Adrenal gland (tissue), 12 donors: ENCODE measurements around the gene USP3. TPM values are rescaled to one million over a fixed set of nuclear protein-coding genes. Genes with fewer than 3 reads are reported as not detected.

Source experiments
- DNase-seq, 7 donors: peaks; one replicate each; pipeline ENCODE4 v3.0.0-alpha.2; 2019 to 2020
- H3K27ac ChIP-seq, 5 donors: fragments of 200-600 bp; sonication (generic) in 4 of 5; 1 replicate in 3 of 5; 2 replicates in 2 of 5; pipeline versions ENCODE4 v1.5.1 to v1.8.0; 2016 to 2020; ENCODE audit warnings: mild to moderate bottlenecking in 1 of 5
- H3K27me3 ChIP-seq: fragments of 200-600 bp; 2 replicates; pipeline ENCODE4 v1.8.0; 2021
- H3K36me3 ChIP-seq, 2 donors: fragments of 200-600 bp; replicated peaks in 1 of 2; 1 replicate in 1 of 2; 2 replicates in 1 of 2; pipeline versions ENCODE4 v1.5.1 to v1.8.0; 2018 to 2022
- H3K4me1 ChIP-seq, 2 donors: fragments of 200-600 bp; replicated peaks in 1 of 2; 1 replicate in 1 of 2; 2 replicates in 1 of 2; pipeline versions ENCODE4 v1.5.1 to v1.8.0; 2018 to 2021
- H3K4me3 ChIP-seq, 4 donors: fragments of 200-600 bp; sonication (generic) in 3 of 4; one replicate each; pipeline ENCODE4 v1.5.1; 2016 to 2018
- H3K9me3 ChIP-seq, 3 donors: fragments of 200-600 bp; sonication (generic) in 1 of 3; replicated peaks in 1 of 3; 1 replicate in 2 of 3; 2 replicates in 1 of 3; pipeline versions ENCODE4 v1.5.1 to v1.8.0; 2016 to 2021
- CTCF ChIP-seq, 6 experiments: fragments of 450-650 bp in 4 of 6; fragments of 200-600 bp in 2 of 6; sonication (generic) in 1 of 6; IDR thresholded peaks; 1 replicate in 5 of 6; 2 replicates in 1 of 6; pipeline versions ENCODE4 v1.5.1 to v1.8.0; 2016 to 2021; ENCODE audit warnings: antibody characterized with exemption in 6 of 6, mild to moderate bottlenecking in 2 of 6, moderate library complexity in 1 of 6
- POLR2A ChIP-seq, 2 donors: fragments of 450-650 bp; IDR thresholded peaks; one replicate each; pipeline ENCODE4 v1.6.1; 2017; ENCODE audit warnings: antibody characterized with exemption in 2 of 2, mild to moderate bottlenecking in 2 of 2, moderate library complexity in 1 of 2
- WGBS, 4 donors: extraction: QIAGEN DNeasy Blood & Tissue Kit in 2 of 4; methylation state at CpG; one replicate each; pipeline versions ENCODE4 v1.1.5 to v1.1.7; 2013 to 2017; 5-methylcytosine and 5-hydroxymethylcytosine counted together
- intact Hi-C, 2 donors: fragments of 100-400 bp; cut with DNase I; formaldehyde crosslinking; loops; one replicate each; pipeline versions ENCODE4 v1.14.1 to v1.15.0; 2022 to 2023
- polyA plus RNA-seq, 3 donors: library from polyadenylated mRNA; stranded (reverse); fragments of 200-250 nt in 2 of 3; fragments of 350-450 nt in 1 of 3; fragmentation: Illumina TruSeq in 1 of 3; extraction: RNeasy Lipid Tissue Mini Kit (QIAGEN cat#74804) in 1 of 3; gene quantifications; one replicate each; pipeline ENCODE4 v1.2.3, GENCODE V29; 2013 to 2014
- total RNA-seq, 9 donors: library from RNA; depleted of rRNA in 4 of 9; stranded (reverse); fragments of >200 nt in 4 of 9; fragments of 120-200 nt in 1 of 9; fragmentation: NEBNext Ultra II Directional in 1 of 9; extraction: Animal tissue kit (Norgen Biotek cat#: 25700) in 1 of 9; gene quantifications; one replicate each; pipeline versions ENCODE4 v1.1.0 to v1.2.4, GENCODE V29; 2013 to 2023
- donor health status: healthy with polysubstance abuse.
- donor health status: Bipolar disorder and iron deficiency.
- donor health status: DM: yes; HTN: yes; CAD: no.
- donor health status: DM: no; HTN: no; CAD: no.
- donor health status: DM: no; HTN: no; CAD: no.
- donor health status: DM: yes; HTN: yes; CAD: no.

Gene USP3
- total and polyA plus RNA-seq, 12 donors: 23.0 to 55.0 (median 35.5) TPM

- intact Hi-C loops: no loop called here
- peaks cover 9 to 19% of the 10 kb centered on the region in 2 donors for H3K4me1 ChIP-seq
Measured at GRCh38 chr15:63603516-63603915, 99.1 kb downstream of the USP3 start.

GRCh38 chr15:63604281-63604680 is 99.9 kb downstream of the USP3 start:
- 93 to 100% (median 96%) methylated on average over 2 of the region's 2 CpGs for WGBS, 4 donors
- no peaks in the 10 kb centered on the region for H3K27me3 ChIP-seq
- no peak overlapping the region for H3K27ac ChIP-seq
- H3K36me3 ChIP-seq: peaks cover 0 to 21% of the 10 kb centered on the region in 2 donors
- H3K9me3 ChIP-seq: no peaks in the 10 kb centered on the region
- intact Hi-C loops: no loop called here
- TF ChIP-seq CTCF (IDR thresholded peaks at IDR 0.05): no peak
- TF ChIP-seq POLR2A (IDR thresholded peaks at IDR 0.05): no peak
- no peak overlapping the region for H3K4me3 ChIP-seq
- H3K4me1 ChIP-seq: peaks cover 9 to 15% of the 10 kb centered on the region in 2 donors
- no peak for DNase-seq

More at GRCh38 chr15:63603516-63603915, 99.1 kb downstream of the USP3 start:
- no peak overlapping the region for H3K4me3 ChIP-seq
- no peak for DNase-seq
- H3K36me3 ChIP-seq: peaks cover 0 to 14% of the 10 kb centered on the region in 2 donors
- WGBS, 4 donors: 94 to 100% (median 94%) methylated on average over 2 to 4 of the region's 4 CpGs
- H3K27ac ChIP-seq: no peak overlapping the region
- H3K9me3 ChIP-seq: no peaks in the 10 kb centered on the region
- H3K27me3 ChIP-seq: no peaks in the 10 kb centered on the region
- TF ChIP-seq POLR2A (IDR thresholded peaks at IDR 0.05) (no peak), CTCF (IDR thresholded peaks at IDR 0.05) (no peak)

- Histone ChIP-seq H3K4me3 (no peak overlapping the region), H3K4me1 (peaks cover 5 to 10% of the 10 kb centered on the region in 2 donors), H3K27ac (no peak overlapping the region), H3K9me3 (no peaks in the 10 kb centered on the region), H3K27me3 (no peaks in the 10 kb centered on the region), H3K36me3 (peaks cover 0 to 27% of the 10 kb centered on the region in 2 donors)
- DNase-seq: no peak
- intact Hi-C loops: no loop called here
- no peak for TF ChIP-seq POLR2A (IDR thresholded peaks at IDR 0.05)
- no peak for TF ChIP-seq CTCF (IDR thresholded peaks at IDR 0.05)
- 87 to 96% (median 94%) methylated on average over 3 of the region's 3 CpGs for WGBS, 4 donors
Measured at GRCh38 chr15:63605036-63605435, 100.6 kb downstream of the USP3 start.

GRCh38 chr15:63605816-63606215 is 101.4 kb downstream of the USP3 start:
- WGBS, 4 donors: 52 to 60% (median 58%) methylated on average over 6 to 7 of the region's 7 CpGs; no CpG with 5 or more reads in 1 of the 4 donors
- TF ChIP-seq CTCF (IDR thresholded peaks at IDR 0.05) (no peak), POLR2A (IDR thresholded peaks at IDR 0.05) (no peak)
- intact Hi-C loops: no loop called here
- Histone ChIP-seq H3K27ac (no peak overlapping the region), H3K9me3 (no peaks in the 10 kb centered on the region), H3K27me3 (no peaks in the 10 kb centered on the region), H3K4me3 (no peak overlapping the region), H3K4me1 (peaks cover 5 to 15% of the 10 kb centered on the region in 2 donors), H3K36me3 (peaks cover 0 to 27% of the 10 kb centered on the region in 2 donors)
- no peak for DNase-seq
